ENCODE data around the gene BABAM2. TPM values are rescaled to one million over a fixed set of nuclear protein-coding genes. Genes with fewer than 3 reads are reported as not detected.
A peak's percentile ranks its signal among the peaks of the same experiment; 100 is the strongest.

The BABAM2 gene
- total and polyA plus RNA-seq, 2 experiments from 2014 or later, result 35.2 to 46.1 TPM

DNA sequence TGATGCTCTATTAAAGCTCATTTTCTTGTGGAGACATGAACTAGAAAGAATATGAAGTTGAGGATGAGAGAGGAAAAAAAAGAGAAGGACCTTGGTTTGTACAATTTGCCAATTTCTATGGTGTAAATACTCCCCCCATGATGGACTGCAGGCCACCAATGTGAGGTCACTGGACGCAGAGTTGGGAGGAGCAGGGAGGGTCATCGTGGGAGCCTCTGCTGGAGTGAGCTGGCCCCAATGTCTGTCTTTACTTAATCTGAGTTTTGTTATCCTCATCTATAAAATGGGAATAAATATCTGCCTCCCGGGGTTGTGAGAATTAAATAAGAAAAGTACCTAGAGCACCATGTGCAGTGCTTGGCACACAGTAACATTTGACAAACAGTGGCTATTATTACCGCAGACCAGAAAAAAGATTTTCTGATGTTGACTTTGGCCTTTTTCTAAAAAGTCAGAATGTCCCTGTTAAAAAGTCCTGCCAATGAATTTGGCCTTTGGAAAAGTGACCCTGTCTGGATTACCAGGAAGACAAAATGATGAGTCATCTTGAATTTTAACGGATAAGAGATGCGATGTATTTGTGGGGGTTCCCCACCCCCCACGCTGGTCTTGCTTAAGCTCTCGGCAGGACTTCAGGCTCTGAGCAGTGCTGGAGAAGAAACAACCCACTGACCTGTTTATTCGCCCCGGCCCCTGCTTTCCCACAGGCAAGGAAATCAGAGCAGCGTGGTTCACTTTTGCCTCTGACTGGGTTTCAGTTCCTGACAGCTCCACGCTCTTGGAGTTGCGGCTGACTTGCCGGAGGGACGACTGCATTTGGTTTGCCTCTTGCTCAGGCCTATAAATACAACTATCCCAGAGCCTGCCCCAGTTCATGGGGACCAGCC lies 451.8 kb downstream of the BABAM2 start:
- H3K9me3 ChIP-seq (ENCODE audit: low read depth), result no peaks in the 10 kb centered on the region
- H3K4me1 ChIP-seq (ENCODE audit: insufficient read depth), result peaks cover 41% of the 10 kb centered on the region
- peak overlapping the region; percentile 44 for H3K4me3 ChIP-seq
- DNase-seq, result peak; percentile 66
- no peaks in the 10 kb centered on the region for H3K79me2 ChIP-seq (ENCODE audit: insufficient read depth)
- H4K20me1 ChIP-seq (ENCODE audit: insufficient read depth), result no peaks in the 10 kb centered on the region
- in situ Hi-C loops (cut with MboI), result no loop called here
- WGBS, 2 experiments (ENCODE audit: low coverage in 1 of 2, low lambda C conversion rate in 2 of 2, missing lambda C conversion rate in 2 of 2), result 7 to 13% methylated on average over 15 of the region's 15 CpGs
- H3K27me3 ChIP-seq (replicated peaks; ENCODE audit: insufficient read depth), result no peaks in the 10 kb centered on the region
- H3K9me2 ChIP-seq (ENCODE audit: insufficient read depth), result no peaks in the 10 kb centered on the region
- H3K27ac ChIP-seq, result peak overlapping the region; percentile 57
- no peaks in the 10 kb centered on the region for H3K36me3 ChIP-seq (ENCODE audit: low read depth)
- no peak for TF ChIP-seq EZH2phosphoT487 (IDR thresholded peaks at IDR 0.05; ENCODE audit: insufficient read depth, low read depth)
- TF ChIP-seq EZH2 (IDR thresholded peaks at IDR 0.05; ENCODE audit: insufficient read depth, poor library complexity, severe bottlenecking), result no peak
- H2AFZ ChIP-seq, result peak overlapping the region; percentile 69
- H3F3A ChIP-seq (ENCODE audit: insufficient read depth), result peaks cover 25% of the 10 kb centered on the region
- H3K9ac ChIP-seq, result peak overlapping the region; percentile 49
- peak overlapping the region; percentile 73 for H3K4me2 ChIP-seq (ENCODE audit: unreplicated experiment)

GRCh38 chr2:28343184-28343942 lies 452.8 kb downstream of the BABAM2 start:
- Histone ChIP-seq H4K20me1 (ENCODE audit: insufficient read depth) (no peaks in the 10 kb centered on the region), H3K9ac (peak overlapping the region; percentile 49; the same call in 1 of the 2 replicates), H3K4me1 (ENCODE audit: insufficient read depth) (peaks cover 32% of the 10 kb centered on the region), H3K4me3 (no peak overlapping the region), H3K4me2 (ENCODE audit: unreplicated experiment) (peak overlapping the region; percentile 73), H3K79me2 (ENCODE audit: insufficient read depth) (no peaks in the 10 kb centered on the region), H3K36me3 (ENCODE audit: low read depth) (no peaks in the 10 kb centered on the region), H3K27ac (no peak overlapping the region), H3K9me3 (ENCODE audit: low read depth) (no peaks in the 10 kb centered on the region), H2AFZ (no peak overlapping the region), H3K27me3 (replicated peaks; ENCODE audit: insufficient read depth) (no peaks in the 10 kb centered on the region), H3F3A (ENCODE audit: insufficient read depth) (peaks cover 17% of the 10 kb centered on the region), H3K9me2 (ENCODE audit: insufficient read depth) (no peaks in the 10 kb centered on the region)
- WGBS, 2 experiments (ENCODE audit: low coverage in 1 of 2, low lambda C conversion rate in 2 of 2, missing lambda C conversion rate in 2 of 2), result 72 to 73% methylated on average over 5 of the region's 5 CpGs
- no peak for DNase-seq
- TF ChIP-seq EZH2phosphoT487 (IDR thresholded peaks at IDR 0.05; ENCODE audit: insufficient read depth, low read depth) (no peak), EZH2 (IDR thresholded peaks at IDR 0.05; ENCODE audit: insufficient read depth, poor library complexity, severe bottlenecking) (no peak)
- in situ Hi-C loops (cut with MboI), result no loop called here

DNA sequence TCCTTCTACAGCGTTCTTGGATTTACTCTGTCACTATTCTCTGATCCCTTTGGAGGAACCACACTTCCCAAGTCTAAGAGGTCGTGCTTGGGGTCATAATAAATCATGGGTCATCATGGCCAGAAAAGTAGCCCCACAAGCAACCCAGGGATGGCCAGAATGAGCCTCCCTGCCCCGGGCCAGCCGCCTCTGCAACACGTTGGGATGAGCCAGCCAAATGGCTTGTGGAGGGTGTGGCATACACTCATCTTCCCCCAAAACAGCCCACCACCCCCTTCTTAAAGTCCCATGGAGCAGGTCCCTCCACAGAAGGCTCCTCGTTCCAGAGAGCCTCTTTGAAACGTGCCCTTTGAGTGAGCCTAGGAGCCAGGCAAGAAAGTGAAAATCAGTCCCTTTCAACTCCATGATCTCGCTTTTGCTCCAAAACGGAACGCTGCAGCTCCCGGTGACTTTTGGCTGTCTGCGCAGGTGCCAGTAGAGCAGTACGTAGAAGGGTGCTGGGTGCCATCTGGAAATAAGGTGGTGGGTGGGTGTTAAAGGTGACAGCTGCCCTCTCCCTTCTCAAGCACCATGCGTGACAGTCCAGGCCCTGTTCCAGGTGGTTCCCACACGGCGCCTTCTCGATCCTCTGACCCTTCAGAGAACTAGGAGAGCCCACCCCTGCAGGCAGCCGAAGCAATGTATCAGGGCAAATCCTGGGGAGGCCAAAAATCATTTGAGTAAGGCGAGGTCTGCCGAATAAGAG lies 453.6 kb downstream of the BABAM2 start:
- H3K36me3 ChIP-seq (ENCODE audit: low read depth), result no peaks in the 10 kb centered on the region
- peaks cover 17% of the 10 kb centered on the region for H3F3A ChIP-seq (ENCODE audit: insufficient read depth)
- no peak overlapping the region for H3K4me2 ChIP-seq (ENCODE audit: unreplicated experiment)
- H3K9me2 ChIP-seq (ENCODE audit: insufficient read depth), result no peaks in the 10 kb centered on the region
- no peak overlapping the region for H2AFZ ChIP-seq
- H3K4me3 ChIP-seq, result no peak overlapping the region
- peaks cover 24% of the 10 kb centered on the region for H3K4me1 ChIP-seq (ENCODE audit: insufficient read depth)
- H3K27me3 ChIP-seq (replicated peaks; ENCODE audit: insufficient read depth), result no peaks in the 10 kb centered on the region
- WGBS, 2 experiments (ENCODE audit: low coverage in 1 of 2, low lambda C conversion rate in 2 of 2, missing lambda C conversion rate in 2 of 2), result 88 to 89% methylated on average over 20 of the region's 20 CpGs
- H3K9ac ChIP-seq, result no peak overlapping the region
- H3K9me3 ChIP-seq (ENCODE audit: low read depth), result no peaks in the 10 kb centered on the region
- H3K79me2 ChIP-seq (ENCODE audit: insufficient read depth), result no peaks in the 10 kb centered on the region
- in situ Hi-C loops (cut with MboI), result no loop called here
- no peaks in the 10 kb centered on the region for H4K20me1 ChIP-seq (ENCODE audit: insufficient read depth)
- TF ChIP-seq EZH2phosphoT487 (IDR thresholded peaks at IDR 0.05; ENCODE audit: insufficient read depth, low read depth) (no peak), EZH2 (IDR thresholded peaks at IDR 0.05; ENCODE audit: insufficient read depth, poor library complexity, severe bottlenecking) (no peak)
- no peak overlapping the region for H3K27ac ChIP-seq
- no peak for DNase-seq

DNA sequence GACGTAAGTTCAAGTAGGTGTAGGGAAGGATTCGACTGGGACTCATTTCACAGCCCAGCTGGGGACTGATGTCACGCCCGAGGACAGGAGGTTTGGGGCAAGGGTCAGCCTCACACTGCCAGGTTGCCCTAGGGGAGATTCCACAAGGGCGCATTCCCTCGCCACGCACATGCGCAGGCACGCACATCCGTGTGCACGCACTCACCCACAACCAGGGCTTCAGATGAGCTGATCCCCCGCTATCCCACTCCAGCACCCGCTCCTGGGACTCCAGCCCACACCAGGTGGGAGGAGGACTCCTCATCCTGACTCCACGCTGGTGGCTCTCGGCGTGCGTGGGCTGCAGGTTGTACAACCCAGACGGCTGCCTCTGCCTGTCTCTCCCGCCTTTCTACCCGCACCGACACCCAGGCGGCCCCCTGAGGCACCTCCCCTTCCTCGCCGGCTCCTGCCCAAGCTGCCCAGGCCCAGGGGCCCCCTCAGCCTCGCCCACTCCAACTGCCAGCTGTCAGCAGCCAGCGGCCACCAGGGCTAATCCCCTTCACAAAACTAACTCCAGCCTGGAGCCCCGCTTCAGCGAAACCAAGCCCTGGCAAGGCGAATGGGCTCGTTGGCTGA lies 454.3 kb downstream of the BABAM2 start:
- in situ Hi-C loops (cut with MboI), result no loop called here
- no peaks in the 10 kb centered on the region for H3K27me3 ChIP-seq (replicated peaks; ENCODE audit: insufficient read depth)
- no peak overlapping the region for H3K4me3 ChIP-seq
- no peak overlapping the region for H3K4me2 ChIP-seq (ENCODE audit: unreplicated experiment)
- DNase-seq, result no peak
- H3K9ac ChIP-seq, result no peak overlapping the region
- 94 to 95% methylated on average over 29 to 30 of the region's 30 CpGs for WGBS, 2 experiments (ENCODE audit: low coverage in 1 of 2, low lambda C conversion rate in 2 of 2, missing lambda C conversion rate in 2 of 2)
- no peaks in the 10 kb centered on the region for H3K9me2 ChIP-seq (ENCODE audit: insufficient read depth)
- peaks cover 17% of the 10 kb centered on the region for H3F3A ChIP-seq (ENCODE audit: insufficient read depth)
- H3K27ac ChIP-seq, result no peak overlapping the region
- TF ChIP-seq EZH2 (IDR thresholded peaks at IDR 0.05; ENCODE audit: insufficient read depth, poor library complexity, severe bottlenecking) (no peak), EZH2phosphoT487 (IDR thresholded peaks at IDR 0.05; ENCODE audit: insufficient read depth, low read depth) (no peak)
- H3K4me1 ChIP-seq (ENCODE audit: insufficient read depth), result peaks cover 24% of the 10 kb centered on the region
- no peaks in the 10 kb centered on the region for H4K20me1 ChIP-seq (ENCODE audit: insufficient read depth)
- no peaks in the 10 kb centered on the region for H3K36me3 ChIP-seq (ENCODE audit: low read depth)
- no peaks in the 10 kb centered on the region for H3K9me3 ChIP-seq (ENCODE audit: low read depth)
- no peaks in the 10 kb centered on the region for H3K79me2 ChIP-seq (ENCODE audit: insufficient read depth)
- no peak overlapping the region for H2AFZ ChIP-seq
